Endodermal cell (in vitro differentiated cells): ENCODE results near the gene BCS1L. TPM values are rescaled to one million over a fixed set of nuclear protein-coding genes. Genes with fewer than 3 reads are reported as not detected.

Source experiments
- DNase-seq: peaks from one replicate; pipeline ENCODE4 v3.0.0-alpha.2; 2017
- H3K27ac ChIP-seq: 2 replicates; pipeline ENCODE4 v1.5.1; 2013; ENCODE audit warnings: mild to moderate bottlenecking, low read depth, low read length, moderate library complexity
- H3K27me3 ChIP-seq: 2 replicates; pipeline ENCODE4 v1.6.1; 2013; ENCODE audit warnings: mild to moderate bottlenecking, low read length, moderate library complexity; ENCODE audit not compliant: insufficient read depth, control insufficient read depth, poor library complexity, severe bottlenecking
- H3K36me3 ChIP-seq: 2 replicates; pipeline ENCODE4 v1.7.0; 2013; ENCODE audit warnings: mild to moderate bottlenecking, low read length, moderate library complexity; ENCODE audit not compliant: control insufficient read depth, insufficient read depth
- H3K4me1 ChIP-seq: one replicate; pipeline ENCODE4 v1.7.0; 2013; ENCODE audit warnings: low read length; ENCODE audit not compliant: control insufficient read depth, insufficient read depth
- H3K4me3 ChIP-seq: 2 replicates; pipeline ENCODE4 v1.5.1; 2013; ENCODE audit warnings: mild to moderate bottlenecking, low read length, moderate library complexity
- H3K9ac ChIP-seq: 2 replicates; pipeline ENCODE4 v1.6.1; 2013; ENCODE audit warnings: mild to moderate bottlenecking, low read length, moderate library complexity; ENCODE audit not compliant: poor library complexity, severe bottlenecking; ENCODE audit errors: extremely low read depth
- H3K9me3 ChIP-seq: 2 replicates; pipeline ENCODE4 v1.6.1; 2013; ENCODE audit warnings: mild to moderate bottlenecking, low read length, moderate library complexity; ENCODE audit not compliant: control insufficient read depth
- H3K27ac Mint-ChIP-seq: 2 replicates; pipeline ENCODE4 v1.8.0; 2020; ENCODE audit warnings: mixed read lengths
- H3K27me3 Mint-ChIP-seq: 2 replicates; pipeline ENCODE4 v1.8.0; 2021; ENCODE audit warnings: mild to moderate bottlenecking, mixed read lengths; ENCODE audit not compliant: insufficient read depth
- H3K36me3 Mint-ChIP-seq: 2 replicates; pipeline ENCODE4 v1.8.0; 2020; ENCODE audit warnings: low read depth, mixed read lengths
- H3K4me1 Mint-ChIP-seq: 2 replicates; pipeline ENCODE4 v1.8.0; 2020; ENCODE audit warnings: mixed read lengths
- H3K4me3 Mint-ChIP-seq: 2 replicates; pipeline ENCODE4 v1.8.0; 2020; ENCODE audit warnings: mild to moderate bottlenecking, moderate library complexity, mixed read lengths
- H3K9me3 Mint-ChIP-seq: 2 replicates; pipeline ENCODE4 v1.8.0; 2020; ENCODE audit warnings: mild to moderate bottlenecking, mixed read lengths
- CTCF ChIP-seq: fragments of 200-600 bp; sonication (generic); conservative IDR thresholded peaks from 2 replicates; pipeline ENCODE4 v1.5.0; 2021; ENCODE audit warnings: antibody characterized with exemption, mild to moderate bottlenecking
- WGBS, 2 experiments: methylation state at CpG; one replicate each; pipeline versions ENCODE4 v1.1.5 to v1.1.7; 2013; ENCODE audit warnings: missing lambda C conversion rate in 2 of 2, mixed read lengths in 1 of 2; ENCODE audit not compliant: insufficient coverage in 1 of 2, insufficient read length in 1 of 2; 5-methylcytosine and 5-hydroxymethylcytosine counted together
- total RNA-seq, 2 donors: library from RNA; stranded (reverse); fragmentation: NEBNext Ultra II Directional in 1 of 2; extraction: Animal tissue kit (Norgen Biotek cat#: 25700) in 1 of 2; gene quantifications; 2 replicates in 1 of 2; 3 replicates in 1 of 2; pipeline ENCODE4 v1.2.1, GENCODE V29; 2021

BCS1L gene
- total RNA-seq, 2 donors from 2014 or later: 24.0 to 31.5 TPM

GRCh38 chr2:218659988-218660358, 490 bp downstream of the BCS1L start:
- no peaks in the 10 kb centered on the region for H3K27me3 ChIP-seq
- peak overlapping the region; percentile 59 for H3K9ac ChIP-seq
- Mint-ChIP-seq H3K4me3 (peak overlapping the region; percentile 85), H3K27me3 (peaks cover 2% of the 10 kb centered on the region), H3K4me1 (peaks cover 10% of the 10 kb centered on the region), H3K36me3 (peaks cover 44% of the 10 kb centered on the region), H3K9me3 (no peaks in the 10 kb centered on the region), H3K27ac (peak overlapping the region; percentile 83)
- H3K9me3 ChIP-seq: no peaks in the 10 kb centered on the region
- H3K4me3 ChIP-seq: peak overlapping the region; percentile 98
- peaks cover 63% of the 10 kb centered on the region for H3K36me3 ChIP-seq
- 32 to 39% methylated on average over 8 of the region's 8 CpGs for WGBS, 2 experiments
- no peaks in the 10 kb centered on the region for H3K4me1 ChIP-seq
- H3K27ac ChIP-seq: no peak overlapping the region
- DNase-seq: no peak
- TF ChIP-seq CTCF: no peak

DNA sequence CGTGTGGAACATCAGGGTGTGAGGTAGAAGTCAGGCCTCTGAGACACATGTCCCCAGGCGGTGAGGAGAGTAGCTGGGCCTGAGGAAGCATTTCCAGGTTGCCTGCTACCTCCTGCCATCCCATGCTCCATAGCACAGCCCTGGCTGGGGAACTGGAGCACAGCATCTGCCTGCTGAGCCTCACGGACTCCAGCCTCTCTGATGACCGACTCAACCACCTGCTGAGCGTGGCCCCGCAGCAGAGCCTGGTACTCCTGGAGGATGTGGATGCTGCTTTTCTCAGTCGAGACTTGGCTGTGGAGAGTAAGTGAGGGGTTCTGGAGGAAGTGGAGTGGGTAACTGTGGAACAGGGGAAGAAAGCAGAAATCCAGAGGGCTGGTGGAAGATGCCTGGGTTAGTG, 2.9 kb downstream of the BCS1L start:
- Mint-ChIP-seq H3K27ac (no peak overlapping the region), H3K4me1 (peaks cover 10% of the 10 kb centered on the region), H3K4me3 (no peak overlapping the region), H3K27me3 (peaks cover 2% of the 10 kb centered on the region), H3K9me3 (no peaks in the 10 kb centered on the region), H3K36me3 (peaks cover 46% of the 10 kb centered on the region)
- WGBS, 2 experiments: 95 to 100% methylated on average over 5 to 7 of the region's 7 CpGs
- Histone ChIP-seq H3K36me3 (peaks cover 63% of the 10 kb centered on the region), H3K27me3 (no peaks in the 10 kb centered on the region), H3K9me3 (no peaks in the 10 kb centered on the region), H3K4me1 (no peaks in the 10 kb centered on the region), H3K9ac (no peak overlapping the region), H3K4me3 (no peak overlapping the region), H3K27ac (no peak overlapping the region)
- no peak for DNase-seq
- TF ChIP-seq CTCF: no peak

GRCh38 chr2:218662827-218663226, 3.3 kb downstream of the BCS1L start:
- TF ChIP-seq CTCF: no peak
- H3K9ac ChIP-seq: no peak overlapping the region
- H3K9me3 Mint-ChIP-seq: no peaks in the 10 kb centered on the region
- H3K9me3 ChIP-seq: no peaks in the 10 kb centered on the region
- no peaks in the 10 kb centered on the region for H3K4me1 ChIP-seq
- WGBS, 2 experiments: 95 to 98% methylated on average over 9 to 10 of the region's 10 CpGs
- no peak overlapping the region for H3K4me3 Mint-ChIP-seq
- H3K27me3 ChIP-seq: no peaks in the 10 kb centered on the region
- peaks cover 64% of the 10 kb centered on the region for H3K36me3 ChIP-seq
- H3K27ac Mint-ChIP-seq: no peak overlapping the region
- H3K4me1 Mint-ChIP-seq: peaks cover 10% of the 10 kb centered on the region
- no peak for DNase-seq
- H3K36me3 Mint-ChIP-seq: peaks cover 48% of the 10 kb centered on the region
- no peak overlapping the region for H3K27ac ChIP-seq
- no peak overlapping the region for H3K4me3 ChIP-seq
- H3K27me3 Mint-ChIP-seq: peaks cover 2% of the 10 kb centered on the region
